Thyroid gland (tissue), 4 donors: ENCODE measurements around the gene NISCH.

Source experiments
- CTCF ChIP-seq, 6 experiments: fragments of 200-600 bp in 3 of 6; fragments of 450-650 bp in 3 of 6; sonication (generic) in 3 of 6; IDR thresholded peaks; one replicate each; pipeline ENCODE4 v1.5.1; 2016 to 2019; ENCODE audit warnings: antibody characterized with exemption in 6 of 6, mild to moderate bottlenecking in 2 of 6, inconsistent platforms in 1 of 6, moderate library complexity in 1 of 6
- POLR2A ChIP-seq, 2 donors: fragments of 450-650 bp; IDR thresholded peaks; one replicate each; pipeline ENCODE4 v1.6.1; 2017; ENCODE audit warnings: antibody characterized with exemption in 2 of 2, mild to moderate bottlenecking in 2 of 2, moderate library complexity in 1 of 2

DNA sequence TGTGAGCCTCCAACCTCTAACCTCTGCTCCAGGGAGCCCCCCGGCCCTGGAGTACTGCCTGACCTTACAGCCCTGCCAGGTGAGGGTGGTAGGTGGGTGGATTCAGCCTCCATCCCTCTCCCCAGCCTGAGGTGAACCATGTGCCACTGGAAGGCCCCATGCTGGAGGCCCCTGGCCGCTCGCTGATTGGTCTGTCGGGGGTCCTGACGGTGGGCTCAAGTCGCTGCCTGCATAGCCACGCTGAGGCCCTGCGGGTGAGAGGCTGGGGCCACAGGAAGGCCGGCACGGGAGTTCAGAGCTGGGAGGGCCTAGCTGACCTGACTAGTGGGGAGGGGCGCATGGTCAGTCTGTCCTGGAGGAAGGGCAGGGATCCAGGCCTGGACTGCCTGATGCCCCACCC is 59.2 kb downstream of the NISCH start:
- TF ChIP-seq CTCF (IDR thresholded peaks at IDR 0.05) (no peak), POLR2A (IDR thresholded peaks at IDR 0.05) (no peak)
